PC-3 (cell line): ENCODE measurements around the gene GGT5. TPM values are rescaled to one million over a fixed set of nuclear protein-coding genes. Genes with fewer than 3 reads are reported as not detected.
"Not testable (repeated sequence)": the region's sequence is repeated elsewhere in the genome, so short reads cannot be mapped to it uniquely, and the experiment has no call there.

Source experiments
- ATAC-seq: fragments of 200-7000 bp; cut with Tn5 transposase; 2 replicates; pipeline ENCODE4 v1.9.1; 2020; ENCODE audit warnings: mild to moderate bottlenecking, moderate library complexity
- BruUV-seq: library from RNA; stranded (reverse); fragments of 400-500 nt; replicated peaks from 2 replicates; lab custom pipeline; 2021; lab: Mats Ljungman, UMichigan
- CTCF ChIA-PET: fragments of 300-600 bp; sonication (Branson Sonifier 250); formaldehyde crosslinking; loops from one replicate; lab custom pipeline; 2022; ENCODE audit warnings: antibody characterized with exemption; lab: Charles Lee
- POLR2A ChIA-PET: fragments of 300-600 bp; sonication (Branson Sonifier 250); formaldehyde crosslinking; loops from one replicate; lab custom pipeline; 2022; ENCODE audit warnings: antibody characterized with exemption; ENCODE audit not compliant: unreplicated experiment; lab: Charles Lee
- DNase-seq: peaks from one replicate; pipeline ENCODE4 v3.0.0-alpha.2; 2015
- H2AFZ ChIP-seq: fragments of 300-600 bp; sonication (generic); 2 replicates; pipeline ENCODE4 v1.6.0; 2016; ENCODE audit warnings: antibody characterized with exemption, low read length
- H3F3A ChIP-seq: fragments of 300-600 bp; sonication (generic); one replicate; pipeline ENCODE4 v1.6.0; 2017; ENCODE audit warnings: antibody characterized with exemption, low read length, control low read depth, mild to moderate bottlenecking; ENCODE audit not compliant: unreplicated experiment
- H3K27ac ChIP-seq: fragments of 300-600 bp; sonication (generic); 2 replicates; pipeline ENCODE4 v1.5.1; 2016; ENCODE audit warnings: mild to moderate bottlenecking, low read length
- H3K27me3 ChIP-seq: fragments of 300-600 bp; sonication (generic); 2 replicates; pipeline ENCODE4 v1.6.1; 2016; ENCODE audit warnings: low read length, mixed read lengths
- H3K36me3 ChIP-seq: fragments of 300-600 bp; sonication (generic); 2 replicates; pipeline ENCODE4 v1.6.1; 2016; ENCODE audit warnings: low read depth, mixed run types, low read length, mixed read lengths
- H3K4me1 ChIP-seq: fragments of 300-600 bp; sonication (generic); 2 replicates; pipeline ENCODE4 v1.5.1; 2016; ENCODE audit warnings: low read length; ENCODE audit not compliant: insufficient read depth
- H3K4me2 ChIP-seq: fragments of 300-600 bp; sonication (generic); 2 replicates; pipeline ENCODE4 v1.6.0; 2016; ENCODE audit warnings: low read length
- H3K4me3 ChIP-seq: fragments of 300-600 bp; sonication (generic); 2 replicates; pipeline ENCODE4 v1.5.1; 2016; ENCODE audit warnings: mild to moderate bottlenecking, low read length, mixed read lengths
- H3K79me2 ChIP-seq: fragments of 300-600 bp; sonication (generic); 2 replicates; pipeline ENCODE4 v1.6.1; 2017; ENCODE audit warnings: low read length, mixed read lengths
- H3K9ac ChIP-seq: fragments of 300-600 bp; sonication (generic); 2 replicates; pipeline ENCODE4 v1.6.0; 2016; ENCODE audit warnings: mild to moderate bottlenecking, low read length
- H3K9me2 ChIP-seq: fragments of 300-600 bp; sonication (generic); replicated peaks from 2 replicates; pipeline ENCODE4 v1.6.1; 2016; ENCODE audit warnings: mixed run types, low read length, mixed read lengths
- H3K9me3 ChIP-seq: fragments of 300-600 bp; sonication (generic); 2 replicates; pipeline ENCODE4 v1.6.1; 2016; ENCODE audit warnings: low read length, mixed read lengths
- H4K20me1 ChIP-seq: fragments of 300-600 bp; sonication (generic); 2 replicates; pipeline ENCODE4 v1.6.1; 2016; ENCODE audit warnings: low read length, mixed read lengths
- CTCF ChIP-seq: fragments of 300-600 bp; sonication (generic); conservative IDR thresholded peaks from 2 replicates; pipeline ENCODE4 v1.5.1; 2017; ENCODE audit warnings: antibody characterized with exemption, low read depth, mild to moderate bottlenecking, low read length
- EZH2 ChIP-seq: fragments of 300-600 bp; sonication (generic); IDR thresholded peaks from one replicate; pipeline ENCODE4 v1.6.1; 2017; ENCODE audit warnings: antibody characterized with exemption, mild to moderate bottlenecking, low read length; ENCODE audit not compliant: unreplicated experiment
- EZH2phosphoT487 ChIP-seq: fragments of 300-600 bp; sonication (generic); IDR thresholded peaks from 2 replicates; pipeline ENCODE4 v1.6.1; 2018; ENCODE audit warnings: mild to moderate bottlenecking, antibody characterized with exemption, low read length, borderline replicate concordance
- intact Hi-C: fragments of 100-400 bp; cut with micrococcal nuclease; formaldehyde crosslinking; loops from 2 replicates; pipeline ENCODE4 v1.9.0; 2023
- total RNA-seq: library from RNA; depleted of rRNA; stranded (reverse); fragments of >200 nt; gene quantifications from 2 replicates; pipeline ENCODE4 v1.2.3, GENCODE V29; 2014

The GGT5 gene
- total RNA-seq, 1 experiment from 2014 or later, result 0.04 TPM

GRCh38 chr22:24244144-24244787 lies 616 bp downstream of the GGT5 start:
- Histone ChIP-seq H3K79me2 (no peaks in the 10 kb centered on the region), H3F3A (no peaks in the 10 kb centered on the region), H3K36me3 (no peaks in the 10 kb centered on the region), H3K27ac (no peak overlapping the region), H4K20me1 (no peaks in the 10 kb centered on the region), H3K4me2 (no peak overlapping the region), H3K9me3 (no peaks in the 10 kb centered on the region), H3K27me3 (no peaks in the 10 kb centered on the region), H3K9me2 (no peaks in the 10 kb centered on the region), H3K4me1 (peaks cover 6% of the 10 kb centered on the region), H3K4me3 (no peak overlapping the region), H3K9ac (no peak overlapping the region), H2AFZ (no peak overlapping the region)
- no peak for TF ChIP-seq EZH2
- CTCF ChIA-PET, result no interaction called here
- DNase-seq (no peak), ATAC-seq (no peak)
- POLR2A ChIA-PET, result no interaction called here
- no TSS peak for BruUV-seq
- intact Hi-C loops, result no loop called here

GRCh38 chr22:24243417-24243816 lies 1.5 kb downstream of the GGT5 start:
- POLR2A ChIA-PET, H3K9ac ChIP-seq, DNase-seq, H3K4me2 ChIP-seq, BruUV-seq, ATAC-seq, H3K4me3 ChIP-seq, H3F3A ChIP-seq, H2AFZ ChIP-seq, H3K36me3 ChIP-seq, H3K9me2 ChIP-seq, H3K9me3 ChIP-seq, H3K79me2 ChIP-seq, H3K27ac ChIP-seq, H3K4me1 ChIP-seq, CTCF ChIA-PET, H3K27me3 ChIP-seq, H4K20me1 ChIP-seq, intact Hi-C loops: not testable (repeated sequence)

- H3K9me2 ChIP-seq, BruUV-seq, H2AFZ ChIP-seq, H3K4me3 ChIP-seq, CTCF ChIA-PET, H3K9ac ChIP-seq, H3K4me1 ChIP-seq, H3K9me3 ChIP-seq, H3K27me3 ChIP-seq, H3K79me2 ChIP-seq, H3F3A ChIP-seq, H3K27ac ChIP-seq, H3K36me3 ChIP-seq, H3K4me2 ChIP-seq, DNase-seq, POLR2A ChIA-PET, ATAC-seq, H4K20me1 ChIP-seq, intact Hi-C loops: not testable (repeated sequence)
These were observed 3.7 kb downstream of the GGT5 start for GRCh38 chr22:24240985-24241692.

GRCh38 chr22:24240381-24240780 lies 4.5 kb downstream of the GGT5 start:
- CTCF ChIA-PET, result no interaction called here
- Histone ChIP-seq H3K36me3 (no peaks in the 10 kb centered on the region), H4K20me1 (no peaks in the 10 kb centered on the region), H3K79me2 (no peaks in the 10 kb centered on the region), H3K27me3 (no peaks in the 10 kb centered on the region), H3K9me3 (no peaks in the 10 kb centered on the region), H3K27ac (no peak overlapping the region), H3K9ac (no peak overlapping the region), H2AFZ (no peak overlapping the region), H3K4me2 (no peak overlapping the region), H3K4me3 (no peak overlapping the region), H3F3A (no peaks in the 10 kb centered on the region), H3K4me1 (no peaks in the 10 kb centered on the region), H3K9me2 (no peaks in the 10 kb centered on the region)
- intact Hi-C loops, result no loop called here
- no peak for ATAC-seq
- TF ChIP-seq CTCF (no peak), EZH2 (no peak), EZH2phosphoT487 (no peak)
- no peak for DNase-seq
- no TSS peak for BruUV-seq
- POLR2A ChIA-PET, result no interaction called here

GRCh38 chr22:24238101-24238694 lies 6.7 kb downstream of the GGT5 start:
- ATAC-seq, H3K9ac ChIP-seq, POLR2A ChIA-PET, DNase-seq, H3K27me3 ChIP-seq, H3K36me3 ChIP-seq, H4K20me1 ChIP-seq, H3K4me1 ChIP-seq, H3K4me2 ChIP-seq, H2AFZ ChIP-seq, H3F3A ChIP-seq, H3K9me2 ChIP-seq, H3K79me2 ChIP-seq, H3K9me3 ChIP-seq, BruUV-seq, intact Hi-C loops, H3K4me3 ChIP-seq, H3K27ac ChIP-seq, CTCF ChIA-PET: not testable (repeated sequence)
